DMS79 (cell line): ENCODE measurements around the gene AFF3.

ENCODE experiments used
- DNase-seq: peaks from one replicate; lab custom pipeline; 2025; lab: John Stamatoyannopoulos, UW

Gene AFF3

DNA sequence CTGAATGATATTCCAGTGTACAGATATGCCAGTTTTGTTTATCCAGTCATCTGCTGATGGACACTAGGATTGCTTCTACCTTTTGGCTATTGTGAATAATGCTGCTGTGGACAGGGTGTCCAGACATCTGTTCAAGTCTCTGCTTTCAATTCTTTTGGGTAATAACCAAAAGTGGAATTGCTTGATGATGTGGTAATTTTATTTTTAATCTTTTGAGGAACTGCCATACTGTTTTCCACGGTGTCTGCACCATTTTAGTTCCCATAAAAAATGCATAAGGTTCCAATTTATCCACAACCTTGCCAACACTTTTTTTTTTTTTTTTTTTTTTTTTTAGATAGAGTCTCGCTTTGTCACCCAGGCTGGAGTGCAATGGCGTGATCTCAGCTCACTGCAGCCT, 510.7 kb downstream of the AFF3 start:
- DNase-seq, result no peak

DNA sequence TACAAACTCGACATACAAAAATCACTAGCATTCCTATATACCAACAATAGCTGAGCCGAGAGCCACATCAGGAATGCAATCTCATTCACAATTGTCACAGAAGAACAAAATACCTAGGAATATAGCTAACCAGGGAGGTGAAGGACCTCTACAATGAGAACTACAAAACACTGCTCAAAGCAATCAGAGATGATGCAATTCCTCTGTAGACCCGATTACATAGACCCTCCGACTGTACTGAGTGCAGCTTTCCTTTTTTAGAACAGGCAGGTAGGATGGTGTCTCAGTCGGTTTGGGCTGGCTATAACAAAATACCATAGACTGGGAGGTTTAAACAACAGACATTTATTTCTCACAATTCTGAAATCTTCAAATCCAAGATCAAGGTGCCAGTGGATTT, 513.1 kb downstream of the AFF3 start:
- DNase-seq, result no peak

DNA sequence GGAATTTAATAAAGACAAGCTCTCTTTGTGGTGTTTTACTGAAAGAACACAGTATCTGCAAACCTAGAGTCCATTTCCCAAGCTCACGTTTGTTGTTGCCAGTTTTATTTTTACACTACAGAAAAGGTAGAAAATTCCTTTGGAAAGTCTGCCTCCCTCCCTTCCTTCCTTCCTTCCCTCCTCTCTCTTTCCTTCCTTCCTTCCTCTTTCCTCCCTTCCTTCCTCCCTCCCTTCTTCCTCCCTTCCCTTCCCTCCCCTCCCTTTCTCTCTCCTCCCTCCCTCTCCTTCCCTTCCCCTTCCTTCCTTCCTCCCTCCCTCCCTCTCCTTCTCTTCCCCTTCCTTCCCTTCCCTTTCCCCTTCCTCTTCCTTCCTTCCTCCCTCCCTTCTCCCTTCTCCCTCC, 516.2 kb downstream of the AFF3 start:
- no peak for DNase-seq

DNA sequence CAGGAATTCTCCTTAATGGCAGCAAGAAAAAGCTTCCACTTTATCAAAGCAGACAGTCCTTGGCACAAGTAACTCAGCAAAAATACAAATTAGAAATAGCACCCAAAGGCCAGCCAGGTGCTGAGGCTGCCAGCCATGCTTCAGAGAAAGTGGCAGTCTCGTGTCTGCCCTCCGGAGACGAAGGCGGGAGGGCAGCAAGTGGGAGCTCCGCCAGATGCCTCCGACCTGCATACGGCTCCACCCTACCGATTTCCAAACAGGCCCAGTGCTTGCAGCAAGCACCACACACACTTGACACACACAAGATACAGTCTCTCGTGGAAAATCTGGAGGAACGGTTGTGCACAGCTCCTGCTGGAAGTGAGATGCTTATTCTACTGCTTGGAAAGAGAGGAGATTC, 517.7 kb downstream of the AFF3 start:
- no peak for DNase-seq

DNA sequence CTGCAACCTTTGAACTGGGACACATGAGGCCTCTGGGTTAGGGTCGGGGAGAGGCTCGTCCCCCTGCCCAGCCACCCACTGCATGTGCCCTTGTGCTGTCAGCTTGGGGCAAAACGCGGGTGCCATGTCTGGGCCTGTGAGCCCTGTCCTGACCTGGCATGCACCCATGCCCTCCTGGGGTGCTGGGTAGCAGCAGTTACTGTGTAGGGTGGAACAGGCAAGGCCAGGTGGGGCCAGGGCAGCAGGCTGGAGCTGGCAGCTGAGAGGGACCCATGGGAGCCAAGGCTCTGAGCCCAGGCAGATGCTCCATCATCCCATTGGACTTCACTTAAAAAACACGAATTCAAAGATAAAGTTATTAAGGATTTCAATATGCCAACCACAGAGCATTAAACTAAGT, 518.8 kb downstream of the AFF3 start:
- DNase-seq, result no peak

DNA sequence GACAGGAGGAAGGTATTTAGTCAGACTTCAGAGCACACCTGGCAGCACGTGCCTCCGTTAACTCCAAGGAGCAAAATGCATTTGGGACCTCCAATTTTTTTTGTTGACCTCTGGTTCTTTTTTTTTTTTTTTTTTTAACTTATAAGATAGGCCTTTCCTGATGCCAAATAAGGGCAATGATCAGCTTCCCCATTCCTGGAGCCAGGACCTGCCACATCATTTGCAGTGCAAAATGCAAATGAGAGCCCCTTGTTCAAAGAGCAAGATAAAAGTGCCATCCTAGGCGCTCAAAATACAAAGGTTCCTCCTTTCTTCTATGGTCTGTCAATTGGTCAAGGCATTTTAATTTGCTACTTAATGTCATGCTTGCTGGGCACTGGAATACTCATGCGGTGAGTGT, 519.4 kb downstream of the AFF3 start:
- no peak for DNase-seq

DNA sequence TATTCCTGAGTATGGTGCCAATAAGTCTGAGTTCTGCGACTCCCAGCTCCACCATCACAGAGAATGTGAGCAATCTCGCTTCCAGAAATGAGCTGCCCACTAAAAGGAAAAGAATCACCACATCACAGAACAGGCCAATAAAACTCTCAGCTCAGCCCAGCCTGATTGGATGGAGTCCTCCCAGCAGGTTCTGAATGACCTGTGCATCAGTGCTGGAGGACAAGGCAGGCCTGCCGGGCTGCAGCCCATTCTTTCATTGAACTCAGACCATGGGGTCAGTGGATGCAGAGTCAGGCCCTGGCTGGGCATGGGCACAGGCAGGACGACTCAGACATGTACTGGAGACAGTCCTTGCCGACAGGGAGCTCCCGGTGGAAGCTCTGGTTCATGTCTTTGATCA, 519.9 kb downstream of the AFF3 start:
- no peak for DNase-seq

DNA sequence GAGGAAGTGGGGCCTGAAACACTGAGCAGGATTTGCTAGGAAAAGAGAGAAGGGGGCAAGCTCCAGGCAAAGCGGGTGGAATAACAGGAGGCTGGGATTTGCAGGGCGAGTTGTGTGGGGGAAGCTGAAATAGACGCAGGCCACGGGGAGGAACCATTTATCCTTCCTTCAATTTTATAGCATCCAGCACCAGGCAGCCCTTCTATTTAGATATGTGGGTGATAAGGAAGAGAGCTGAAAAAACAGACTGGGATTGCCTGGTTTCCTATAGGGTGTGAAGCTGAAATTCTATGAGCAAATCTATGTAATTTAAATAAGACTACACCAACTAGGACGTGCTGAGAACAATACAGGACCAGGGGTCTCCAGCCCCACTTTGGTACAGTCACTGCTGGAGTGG, 520.6 kb downstream of the AFF3 start:
- DNase-seq, result no peak

DNA sequence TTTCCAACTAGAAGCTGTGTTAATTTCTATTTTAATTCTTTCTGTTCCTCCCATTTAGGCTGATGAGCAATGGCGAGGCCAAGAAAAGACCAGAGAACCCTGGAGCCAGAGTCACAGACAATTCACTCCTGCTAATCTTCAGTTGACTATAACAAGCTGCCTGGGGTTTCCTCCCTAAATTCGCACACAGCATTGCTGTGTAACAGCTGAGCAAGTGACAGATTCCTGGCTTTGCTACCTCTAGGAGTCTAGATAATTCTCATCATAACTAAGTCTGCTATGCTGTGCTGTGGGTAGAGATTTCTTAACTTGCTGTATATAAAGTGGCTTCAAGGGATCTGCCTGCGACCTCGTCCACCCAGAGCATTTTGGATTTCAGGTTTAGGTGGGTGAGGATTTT, 521.3 kb downstream of the AFF3 start:
- DNase-seq, result no peak

DNA sequence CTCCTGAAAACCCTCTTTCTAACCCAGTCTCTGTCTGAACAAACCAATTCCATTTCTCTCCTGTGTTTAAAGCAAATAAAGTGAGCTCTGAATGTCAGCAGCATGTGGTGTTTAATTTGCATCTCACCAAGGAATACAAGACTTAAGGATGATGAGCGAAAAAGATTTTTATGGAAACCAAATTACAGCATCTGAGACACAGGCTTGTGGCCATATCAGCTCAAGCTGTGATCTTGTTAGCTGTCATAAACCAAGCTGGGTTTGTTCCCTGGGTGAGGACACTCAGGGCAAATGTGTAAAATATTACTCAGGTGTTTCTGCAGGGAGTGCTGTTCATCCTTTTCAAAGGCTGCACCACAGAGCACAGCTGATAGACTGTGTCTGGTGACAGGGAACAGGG, 523.2 kb downstream of the AFF3 start:
- no peak for DNase-seq

DNA sequence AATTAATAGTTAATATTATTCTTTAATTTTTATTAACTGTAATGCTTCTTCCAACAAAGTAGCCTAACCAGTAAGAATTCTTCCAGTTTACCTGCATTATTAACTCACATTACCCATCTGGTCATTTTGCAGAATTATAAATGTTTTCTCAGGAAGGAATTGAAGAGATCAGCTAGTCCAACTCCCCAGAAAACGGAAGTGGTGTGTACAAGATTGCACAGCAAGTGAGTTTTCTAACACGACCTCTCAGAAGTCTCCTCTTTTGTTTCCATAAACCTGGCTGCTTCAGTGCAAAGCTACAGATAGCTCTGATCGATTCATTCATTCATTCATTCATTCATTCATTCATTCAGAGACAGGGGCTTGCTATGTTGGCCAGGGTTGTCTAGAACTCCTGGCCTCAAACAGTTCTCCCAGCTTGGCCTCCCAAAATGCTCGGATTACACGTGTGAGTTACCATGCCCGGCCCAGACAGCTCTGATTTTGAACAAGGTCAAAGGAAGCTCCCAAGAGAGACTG, 523.8 kb downstream of the AFF3 start:
- no peak for DNase-seq

DNA sequence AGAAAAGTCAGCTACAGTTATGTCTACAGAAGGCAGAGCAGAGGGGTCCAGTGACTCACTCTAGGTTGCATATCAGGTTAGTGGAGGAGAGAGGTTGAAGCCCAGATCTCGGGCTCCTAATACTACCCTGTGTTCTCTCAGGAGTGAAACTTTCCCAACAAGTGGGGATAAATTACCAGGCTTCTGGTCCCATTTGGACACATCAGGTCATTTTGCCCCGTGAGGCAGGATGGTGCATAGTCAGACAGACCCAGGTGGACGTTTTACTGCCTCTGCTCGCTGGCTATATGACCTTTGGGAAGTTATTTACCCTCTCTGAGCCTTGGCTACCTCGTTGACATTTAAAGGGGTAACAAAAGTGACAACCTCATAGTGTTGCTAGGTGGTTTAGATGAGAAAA, 524.6 kb downstream of the AFF3 start:
- DNase-seq, result no peak

DNA sequence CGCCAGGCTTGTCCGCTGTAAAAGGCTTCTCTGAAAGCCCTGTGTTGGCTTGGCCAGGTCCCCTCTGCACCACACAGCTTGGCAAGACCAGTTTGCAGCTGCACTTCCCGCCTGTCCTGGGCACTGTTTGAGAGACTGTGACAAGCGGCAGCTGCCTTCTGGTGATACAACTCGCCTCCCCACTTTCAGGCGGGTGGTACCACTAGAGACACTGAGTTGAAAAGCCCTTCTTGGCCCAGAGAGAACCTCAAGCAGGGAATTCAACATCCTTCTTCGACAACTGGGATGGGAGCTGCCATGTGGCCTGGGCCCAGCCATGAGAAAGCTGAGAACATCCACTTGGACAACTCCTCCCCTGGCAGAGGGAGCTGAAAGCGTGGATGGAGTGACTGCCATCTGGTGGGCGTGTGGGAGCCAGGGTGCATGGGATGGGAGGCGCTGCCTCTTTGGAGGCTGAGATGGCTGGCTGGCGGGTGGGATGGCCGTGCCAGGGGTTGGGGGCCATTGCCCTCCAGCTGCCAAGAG, 527.1 kb downstream of the AFF3 start:
- DNase-seq, result no peak

DNA sequence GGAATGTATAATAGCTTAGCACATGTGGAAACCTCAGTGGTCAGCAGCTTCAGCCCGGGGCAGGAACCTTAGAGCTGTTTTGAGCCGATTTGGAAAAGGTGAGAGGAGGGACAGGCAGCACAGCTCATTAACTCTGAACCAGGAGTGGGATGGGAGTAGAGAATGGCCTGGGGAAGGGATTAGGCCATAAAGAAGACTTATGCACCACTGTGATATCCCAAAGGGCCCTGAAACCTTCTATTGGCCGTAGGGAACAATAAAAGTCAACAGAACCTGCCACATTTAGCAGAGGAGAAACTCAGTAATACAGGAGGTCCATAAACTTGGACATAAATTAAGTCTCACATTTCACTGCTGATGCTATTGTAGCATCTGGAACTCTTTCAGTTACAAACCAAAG, 528.4 kb downstream of the AFF3 start:
- no peak for DNase-seq

DNA sequence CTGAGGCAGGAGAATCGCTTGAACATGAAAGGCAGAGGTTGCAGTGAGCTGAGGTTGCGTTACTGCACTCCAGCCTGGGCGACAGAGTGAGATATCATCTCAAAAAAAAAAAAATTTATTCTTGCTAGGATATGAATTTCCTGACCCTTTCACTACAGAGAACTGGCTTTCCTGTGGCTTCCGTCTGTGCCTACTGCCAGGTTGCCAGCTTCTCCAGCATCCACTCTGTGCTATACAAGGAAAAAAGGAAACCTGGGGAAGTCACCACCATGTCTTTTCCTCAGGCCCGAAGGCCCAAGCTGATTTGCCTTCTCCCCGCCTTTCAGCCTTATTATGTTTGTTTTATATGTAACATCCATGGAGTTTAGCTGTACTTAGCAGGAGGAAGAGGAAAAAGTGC, 530.6 kb downstream of the AFF3 start:
- no peak for DNase-seq

DNA sequence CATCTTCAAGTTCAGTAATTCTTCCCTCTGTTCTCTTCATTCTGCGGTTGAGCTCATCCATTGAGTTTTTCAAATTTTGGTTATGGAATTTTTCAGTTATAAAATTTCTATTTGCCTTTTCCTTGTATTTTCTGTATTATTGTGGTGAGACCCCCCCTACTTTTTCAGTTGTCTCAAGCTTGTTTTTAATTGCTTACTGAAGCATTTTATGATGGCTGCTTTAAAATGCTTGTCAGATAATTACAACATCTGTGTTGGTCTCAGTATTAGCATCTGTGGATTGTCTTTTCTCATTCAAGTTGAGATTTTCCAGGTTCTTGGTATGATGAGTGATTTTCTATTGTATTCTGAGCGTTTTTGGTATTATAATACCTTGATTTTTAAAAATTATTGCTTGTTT, 531.4 kb downstream of the AFF3 start:
- no peak for DNase-seq

DNA sequence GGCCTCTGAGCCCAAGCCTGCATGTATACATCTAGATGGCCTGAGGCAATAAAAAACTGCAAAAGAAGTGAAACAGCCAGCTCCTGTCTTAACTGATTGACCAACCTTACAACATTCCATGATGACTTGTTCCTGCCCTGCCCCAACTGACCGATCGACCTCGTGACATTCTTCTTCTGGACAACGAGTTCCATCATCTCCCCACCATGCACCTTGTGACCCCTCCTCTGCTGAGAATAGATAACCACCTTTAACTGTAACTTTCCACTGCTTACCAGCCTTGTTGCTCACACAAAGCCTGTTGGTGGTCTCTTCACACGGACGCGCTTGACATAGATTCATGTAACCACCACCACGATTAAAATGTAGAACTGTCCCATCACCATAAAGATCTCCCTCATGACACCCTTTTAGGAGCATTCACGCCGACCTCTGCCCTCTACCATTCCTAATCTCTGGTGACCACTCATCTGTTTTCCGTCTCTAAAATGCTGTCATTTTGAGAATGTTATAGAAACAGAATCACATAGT, 532.5 kb downstream of the AFF3 start:
- DNase-seq, result no peak

DNA sequence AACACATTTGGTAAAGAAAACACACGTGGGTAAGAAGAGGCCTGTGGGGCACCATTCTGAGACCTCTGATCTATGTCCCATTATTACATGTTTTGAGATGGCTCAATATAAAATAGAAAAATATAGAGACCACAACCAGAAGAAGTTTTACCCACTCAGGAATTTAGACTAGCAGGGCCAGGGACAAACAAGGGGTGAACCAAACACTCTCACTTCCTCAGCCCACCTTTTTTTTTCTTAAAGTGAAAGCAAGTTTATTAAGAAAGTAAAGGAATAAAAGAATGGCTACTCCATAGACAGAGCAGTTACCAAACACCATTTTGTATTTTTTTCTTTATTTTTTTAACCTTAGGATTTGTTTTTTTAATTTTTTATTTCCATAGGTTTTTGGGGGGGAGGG, 533.5 kb downstream of the AFF3 start:
- DNase-seq, result no peak

DNA sequence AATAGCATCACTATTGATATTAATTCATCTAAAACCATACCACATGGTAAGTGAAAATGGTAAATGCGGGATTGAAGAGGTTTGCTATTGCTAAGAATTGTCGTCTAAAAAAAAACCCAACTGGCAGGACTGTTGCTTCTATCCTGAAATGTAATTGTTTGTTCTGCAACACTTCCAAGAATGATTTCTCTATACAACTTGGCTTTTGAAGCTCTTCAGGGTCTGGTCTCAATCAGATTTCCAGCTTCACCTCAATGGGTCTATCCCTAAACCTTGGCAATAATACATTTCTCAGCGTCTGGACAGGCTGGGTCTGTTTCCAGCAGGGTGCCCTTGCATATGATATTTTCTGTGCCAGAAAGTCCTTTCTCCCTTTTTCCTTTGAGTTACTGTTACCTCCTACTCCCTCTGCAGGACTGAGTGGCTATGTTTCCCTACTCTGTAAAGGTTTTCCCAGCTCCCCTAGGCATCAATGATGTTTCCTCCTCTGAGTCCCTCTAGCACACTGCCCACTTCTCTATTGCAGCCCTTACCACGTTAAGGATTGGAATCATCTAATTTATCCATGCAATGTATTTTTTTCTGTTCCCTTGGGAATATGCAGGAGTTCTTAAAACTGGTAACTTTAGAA, 534.4 kb downstream of the AFF3 start:
- DNase-seq, result no peak

DNA sequence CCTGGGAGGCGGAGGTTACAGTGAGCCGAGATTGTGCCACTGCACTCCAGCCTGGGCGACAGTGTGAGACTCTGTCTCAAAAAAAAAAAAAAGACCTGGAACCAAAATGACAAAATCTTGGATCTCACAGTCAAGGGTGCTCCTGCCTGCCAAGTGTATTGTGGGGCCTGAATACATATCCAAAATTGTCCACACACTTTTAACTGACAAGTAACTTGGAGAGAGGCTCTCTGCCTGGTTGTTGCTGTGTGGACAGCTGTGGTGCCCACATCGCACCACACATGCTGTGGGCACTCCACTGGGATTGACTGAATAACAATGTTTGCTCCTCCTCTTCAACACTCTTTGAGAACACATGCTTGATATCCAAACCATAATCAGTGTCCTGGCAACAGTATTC, 534.9 kb downstream of the AFF3 start:
- peak; percentile 50 for DNase-seq

DNA sequence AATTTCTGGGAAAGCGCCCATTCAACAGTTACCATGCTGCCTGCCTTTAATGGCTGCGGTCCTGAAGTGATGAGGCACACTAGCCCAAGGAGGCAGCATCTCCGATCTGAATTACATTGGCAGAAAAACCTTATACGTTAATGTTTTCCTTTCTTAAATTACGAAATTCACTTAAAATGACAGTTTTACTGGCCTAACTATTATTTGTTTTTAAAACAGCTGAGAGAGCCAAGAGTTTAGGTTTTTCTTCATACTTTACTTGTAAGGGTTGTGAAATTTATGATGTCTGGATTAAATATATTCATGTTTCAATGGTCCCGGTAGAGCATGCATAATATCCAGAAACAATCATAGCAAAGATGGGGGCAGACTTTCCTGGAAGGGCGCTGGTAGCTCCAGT, 537.4 kb downstream of the AFF3 start:
- DNase-seq, result no peak

DNA sequence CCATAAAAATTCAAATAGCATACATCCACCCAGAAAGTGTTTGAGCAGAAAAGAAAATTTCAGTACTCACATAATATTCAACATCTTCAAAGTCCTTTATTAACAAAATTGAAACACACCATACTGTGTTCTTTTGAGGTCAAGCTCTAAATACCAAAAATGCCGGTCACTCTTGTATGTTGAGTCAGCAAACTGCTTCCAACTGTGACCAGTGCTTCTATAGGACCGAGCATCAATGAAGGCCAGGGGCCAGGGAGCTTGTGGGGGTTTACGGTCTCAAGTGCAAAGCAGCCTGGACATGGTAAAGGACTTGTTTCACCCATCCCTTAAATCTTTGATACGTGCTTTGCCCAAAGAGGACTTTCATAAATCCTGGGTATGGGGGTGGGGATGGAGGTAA, 539.9 kb downstream of the AFF3 start:
- DNase-seq, result no peak

DNA sequence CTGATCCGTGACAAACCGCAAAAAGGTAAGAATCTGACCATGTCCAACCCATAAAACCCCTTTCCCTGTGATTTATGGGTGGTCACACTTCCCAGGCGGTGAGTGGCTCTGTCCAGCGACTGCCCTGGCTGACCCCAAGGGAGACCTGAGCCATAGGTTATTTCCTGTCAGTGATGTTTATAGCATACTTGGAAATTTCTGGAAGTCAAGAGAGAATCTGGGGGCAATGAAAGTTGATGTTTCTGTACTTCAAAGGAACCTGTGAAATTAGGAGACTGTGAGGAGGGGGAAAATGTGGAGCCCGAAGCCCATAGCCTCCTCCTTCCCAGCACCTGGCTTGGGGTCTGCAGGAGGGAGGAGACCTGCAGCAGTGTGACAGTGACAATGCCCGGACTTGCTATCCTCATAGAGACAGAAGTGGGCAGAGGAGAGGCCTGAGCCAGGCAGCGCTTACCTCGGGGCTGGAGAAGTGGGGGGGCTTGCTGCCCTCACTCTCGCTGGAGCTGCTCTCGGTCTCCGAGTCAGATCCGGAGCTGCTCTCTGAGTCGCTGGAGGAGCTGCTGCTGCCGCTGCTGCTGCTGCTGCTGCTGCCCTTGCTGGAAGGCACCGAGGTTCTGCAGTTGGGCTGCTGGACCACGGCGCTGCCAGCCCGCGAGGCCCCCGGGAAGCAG, 541.3 kb downstream of the AFF3 start:
- DNase-seq, result no peak

DNA sequence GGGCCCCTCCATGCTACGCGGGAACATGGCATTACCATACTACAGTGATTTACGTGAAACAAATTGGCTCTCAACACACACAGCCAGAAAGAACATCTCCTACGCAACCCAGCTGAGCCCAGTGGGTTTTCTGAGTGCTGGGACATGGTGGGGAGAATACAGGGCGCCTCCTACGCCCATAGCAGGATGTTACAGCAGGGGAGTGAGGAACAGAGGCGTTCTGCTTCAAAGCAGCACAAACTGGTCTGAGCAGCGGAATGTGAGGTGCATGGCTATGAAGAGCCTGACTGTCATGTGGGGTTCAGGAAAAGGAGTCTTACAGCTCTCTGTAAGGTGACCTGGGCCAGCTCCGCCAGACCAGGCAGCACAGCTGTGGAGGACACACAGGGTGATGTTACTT, 543.9 kb downstream of the AFF3 start:
- no peak for DNase-seq
